Activated CD8-positive, alpha-beta memory T cell treated with anti-CD3 and anti-CD28 coated beads, Interleukin-2, amount 50 U/mL, for 4 hours (primary cell): Measurements from ENCODE around the gene PRXL2A.
A peak's percentile ranks its signal among the peaks of the same experiment; 100 is the strongest.
"Not testable (repeated sequence)": the region's sequence is repeated elsewhere in the genome, so short reads cannot be mapped to it uniquely, and the experiment has no call there.

Source experiments
- DNase-seq: peaks from one replicate; pipeline ENCODE4 v3.0.0-alpha.2; 2020

PRXL2A gene

GRCh38 chr10:80462299-80462980 lies 54.1 kb downstream of the PRXL2A start:
- DNase-seq = no peak

- DNase-seq = no peak
Observed at GRCh38 chr10:80462981-80463741, 54.8 kb downstream of the PRXL2A start.

GRCh38 chr10:80463868-80464267 lies 55.5 kb downstream of the PRXL2A start:
- no peak for DNase-seq

GRCh38 chr10:80464557-80465450 lies 56.5 kb downstream of the PRXL2A start:
- DNase-seq = no peak

- no peak for DNase-seq
Observed at GRCh38 chr10:80465451-80465835, 57.1 kb downstream of the PRXL2A start.

GRCh38 chr10:80465839-80466590 lies 57.7 kb downstream of the PRXL2A start:
- peak; percentile 60 for DNase-seq

GRCh38 chr10:80466724-80467326 lies 58.5 kb downstream of the PRXL2A start:
- DNase-seq = no peak

GRCh38 chr10:80468002-80468401 lies 59.7 kb downstream of the PRXL2A start:
- peak; percentile 81 for DNase-seq

- no peak for DNase-seq
Observed at GRCh38 chr10:80468806-80469421, 60.6 kb downstream of the PRXL2A start.

- no peak for DNase-seq
Observed at GRCh38 chr10:80470266-80470665, 61.9 kb downstream of the PRXL2A start.

- no peak for DNase-seq
Observed at GRCh38 chr10:80471001-80471400, 62.6 kb downstream of the PRXL2A start.

GRCh38 chr10:80471715-80472233 lies 63.4 kb downstream of the PRXL2A start:
- no peak for DNase-seq

GRCh38 chr10:80472234-80473095 lies 64.1 kb downstream of the PRXL2A start:
- no peak for DNase-seq

GRCh38 chr10:80473096-80473657 lies 64.8 kb downstream of the PRXL2A start:
- no peak for DNase-seq

GRCh38 chr10:80473692-80474596 lies 65.6 kb downstream of the PRXL2A start:
- DNase-seq = no peak

GRCh38 chr10:80474597-80474910 lies 66.2 kb downstream of the PRXL2A start:
- no peak for DNase-seq

GRCh38 chr10:80474941-80475340 lies 66.6 kb downstream of the PRXL2A start:
- no peak for DNase-seq

GRCh38 chr10:80475641-80476040 lies 67.3 kb downstream of the PRXL2A start:
- not testable (repeated sequence) for DNase-seq

GRCh38 chr10:80476685-80477084 lies 68.3 kb downstream of the PRXL2A start:
- no peak for DNase-seq
